ENCODE data around the gene THEM4.

THEM4 gene

GRCh38 chr1:151934048-151934493 is 24.8 kb upstream of the THEM4 start:
- H3K4me3 ChIP-seq (replicated peaks; ENCODE audit: low read depth, low read length), result no peak overlapping the region
- peak; percentile 74 for DNase-seq (ENCODE audit: low read depth)
- peak; percentile 92 for TF ChIP-seq CTCF (IDR thresholded peaks at IDR 0.05; ENCODE audit: low read length, missing control alignments)

GRCh38 chr1:151924691-151925587 is 15.6 kb upstream of the THEM4 start:
- no peak for TF ChIP-seq CTCF (IDR thresholded peaks at IDR 0.05; ENCODE audit: low read length, missing control alignments)
- no peak for DNase-seq (ENCODE audit: low read depth)
- no peak overlapping the region for H3K4me3 ChIP-seq (replicated peaks; ENCODE audit: low read depth, low read length)

- no peak overlapping the region for H3K4me3 ChIP-seq (replicated peaks; ENCODE audit: low read depth, low read length)
- no peak for DNase-seq (ENCODE audit: low read depth)
- no peak for TF ChIP-seq CTCF (IDR thresholded peaks at IDR 0.05; ENCODE audit: low read length, missing control alignments)
These were observed 14.1 kb upstream of the THEM4 start for GRCh38 chr1:151923422-151923821.

- no peak for DNase-seq (ENCODE audit: low read depth)
- H3K4me3 ChIP-seq (replicated peaks; ENCODE audit: low read depth, low read length), result no peak overlapping the region
- no peak for TF ChIP-seq CTCF (IDR thresholded peaks at IDR 0.05; ENCODE audit: low read length, missing control alignments)
These were observed 10.8 kb upstream of the THEM4 start for GRCh38 chr1:151920149-151920548.

- no peak overlapping the region for H3K4me3 ChIP-seq (replicated peaks; ENCODE audit: low read depth, low read length)
- TF ChIP-seq CTCF (IDR thresholded peaks at IDR 0.05; ENCODE audit: low read length, missing control alignments), result no peak
- DNase-seq (ENCODE audit: low read depth), result no peak
These were observed 9.7 kb upstream of the THEM4 start for GRCh38 chr1:151918819-151919610.

- H3K4me3 ChIP-seq (replicated peaks; ENCODE audit: low read depth, low read length), result no peak overlapping the region
- TF ChIP-seq CTCF (IDR thresholded peaks at IDR 0.05; ENCODE audit: low read length, missing control alignments), result no peak
- no peak for DNase-seq (ENCODE audit: low read depth)
These were observed 8.8 kb upstream of the THEM4 start for GRCh38 chr1:151918156-151918555.

All from fibroblast of pulmonary artery (primary cell).